ENCODE data around the gene TECR. TPM values are rescaled to one million over a fixed set of nuclear protein-coding genes. Genes with fewer than 3 reads are reported as not detected.

Gene TECR
- polyA plus RNA-seq, 1 experiment, result 59.6 TPM

GRCh38 chr19:14544047-14544446 is 14.7 kb downstream of the TECR start:
- H3K27me3 ChIP-seq (ENCODE audit: control insufficient read depth, insufficient read depth, low read length), result no peaks in the 10 kb centered on the region
- TF ChIP-seq, protein P1, sequence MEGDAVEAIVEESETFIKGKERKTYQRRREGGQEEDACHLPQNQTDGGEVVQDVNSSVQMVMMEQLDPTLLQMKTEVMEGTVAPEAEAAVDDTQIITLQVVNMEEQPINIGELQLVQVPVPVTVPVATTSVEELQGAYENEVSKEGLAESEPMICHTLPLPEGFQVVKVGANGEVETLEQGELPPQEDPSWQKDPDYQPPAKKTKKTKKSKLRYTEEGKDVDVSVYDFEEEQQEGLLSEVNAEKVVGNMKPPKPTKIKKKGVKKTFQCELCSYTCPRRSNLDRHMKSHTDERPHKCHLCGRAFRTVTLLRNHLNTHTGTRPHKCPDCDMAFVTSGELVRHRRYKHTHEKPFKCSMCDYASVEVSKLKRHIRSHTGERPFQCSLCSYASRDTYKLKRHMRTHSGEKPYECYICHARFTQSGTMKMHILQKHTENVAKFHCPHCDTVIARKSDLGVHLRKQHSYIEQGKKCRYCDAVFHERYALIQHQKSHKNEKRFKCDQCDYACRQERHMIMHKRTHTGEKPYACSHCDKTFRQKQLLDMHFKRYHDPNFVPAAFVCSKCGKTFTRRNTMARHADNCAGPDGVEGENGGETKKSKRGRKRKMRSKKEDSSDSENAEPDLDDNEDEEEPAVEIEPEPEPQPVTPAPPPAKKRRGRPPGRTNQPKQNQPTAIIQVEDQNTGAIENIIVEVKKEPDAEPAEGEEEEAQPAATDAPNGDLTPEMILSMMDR (IDR thresholded peaks at IDR 0.05; ENCODE audit: low read depth, low read length), result no peak
- H3K4me3 ChIP-seq (ENCODE audit: low read depth, low read length), result no peak overlapping the region
- ChIA-PET CTCF (interaction anchor here (0.7 kb wide), 1 partner anchor 22 kb away, joined by 3 read pairs; no protein-coding TSS in a partner anchor), POLR2A (no interaction called here)
- H3K27ac ChIP-seq (ENCODE audit: low read depth, low read length), result no peak overlapping the region
- DNase-seq (ENCODE audit: low read depth, low spot score), result no peak
- no peaks in the 10 kb centered on the region; the same call in 1 of the 2 replicates for H3K9me3 ChIP-seq (ENCODE audit: control insufficient read depth, insufficient read depth, low read length)

GRCh38 chr19:14544977-14545715 is 15.8 kb downstream of the TECR start:
- Histone ChIP-seq H3K27me3 (ENCODE audit: control insufficient read depth, insufficient read depth, low read length) (no peaks in the 10 kb centered on the region), H3K27ac (ENCODE audit: low read depth, low read length) (no peak overlapping the region), H3K4me3 (ENCODE audit: low read depth, low read length) (no peak overlapping the region), H3K9me3 (ENCODE audit: control insufficient read depth, insufficient read depth, low read length) (no peaks in the 10 kb centered on the region; the same call in 1 of the 2 replicates)
- DNase-seq (ENCODE audit: low read depth, low spot score), result no peak
- TF ChIP-seq, protein P1 (IDR thresholded peaks at IDR 0.05; ENCODE audit: low read depth, low read length), result no peak
- CTCF ChIA-PET, result interaction anchor here (1.3 kb wide), 1 partner anchor 12 kb away, joined by 4 read pairs; no protein-coding TSS in a partner anchor
- POLR2A ChIA-PET, result interaction anchor here (0.9 kb wide), 1 partner anchor 12 kb away, joined by 4 read pairs; no protein-coding TSS in a partner anchor

DNA sequence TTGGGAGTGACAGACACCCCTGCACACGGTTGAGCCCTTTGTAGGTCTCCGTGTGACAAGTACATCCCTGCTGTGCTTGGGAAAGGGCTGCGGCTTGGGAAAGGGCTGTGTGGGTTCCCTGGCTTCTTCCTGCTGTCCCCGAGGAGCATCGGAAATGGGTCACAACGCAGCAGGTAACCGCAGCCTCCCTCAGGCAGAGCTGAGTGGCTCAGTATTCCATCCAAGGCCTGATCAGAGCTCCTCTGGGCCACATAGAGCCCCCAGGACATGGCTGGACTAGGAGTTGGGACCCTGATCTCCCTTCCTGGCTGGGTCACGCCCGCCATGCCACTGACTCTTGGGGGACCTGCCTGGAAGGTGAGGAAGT is 16.3 kb downstream of the TECR start:
- H3K27ac ChIP-seq (ENCODE audit: low read depth, low read length), result no peak overlapping the region
- CTCF ChIA-PET, result interaction anchor here (1.3 kb wide), 1 partner anchor 12 kb away, joined by 4 read pairs; no protein-coding TSS in a partner anchor
- no peaks in the 10 kb centered on the region; the same call in 1 of the 2 replicates for H3K9me3 ChIP-seq (ENCODE audit: control insufficient read depth, insufficient read depth, low read length)
- DNase-seq (ENCODE audit: low read depth, low spot score), result no peak
- TF ChIP-seq, protein P1 (IDR thresholded peaks at IDR 0.05; ENCODE audit: low read depth, low read length), result no peak
- H3K4me3 ChIP-seq (ENCODE audit: low read depth, low read length), result no peak overlapping the region
- H3K27me3 ChIP-seq (ENCODE audit: control insufficient read depth, insufficient read depth, low read length), result no peaks in the 10 kb centered on the region
- POLR2A ChIA-PET, result interaction anchor here (0.9 kb wide), 1 partner anchor 11 kb away, joined by 4 read pairs; no protein-coding TSS in a partner anchor

DNA sequence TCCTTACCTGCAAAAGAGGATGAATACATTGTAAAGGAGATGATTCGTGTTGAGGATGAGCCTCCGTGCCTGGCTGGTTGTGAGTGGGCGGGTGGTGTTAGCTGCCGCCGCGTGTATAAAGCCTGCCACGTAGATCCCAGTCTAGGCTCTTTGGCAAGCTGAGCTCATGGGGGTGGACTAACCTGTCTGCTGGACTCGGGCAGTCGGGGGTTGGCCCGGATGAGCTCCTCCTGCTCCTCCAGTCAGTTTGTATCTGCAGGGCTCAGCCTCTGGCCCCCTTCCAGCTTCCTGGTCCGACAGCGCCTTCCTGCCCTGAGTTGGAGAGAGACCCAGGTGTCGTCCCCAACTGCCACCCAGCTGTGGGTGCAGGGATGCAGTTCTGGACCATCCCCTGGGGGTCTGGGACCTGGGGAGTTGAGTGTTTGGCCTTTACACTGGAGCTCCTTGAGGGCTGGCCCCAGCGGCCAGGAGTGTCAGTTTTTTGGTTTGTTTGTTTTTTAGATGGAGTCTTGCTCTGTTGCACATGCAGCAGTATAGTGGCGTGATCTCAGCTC is 20.9 kb downstream of the TECR start:
- ChIA-PET POLR2A (interaction anchor here (0.6 kb wide), 1 partner anchor 30 kb away, joined by 3 read pairs; no protein-coding TSS in a partner anchor), CTCF (interaction anchor here (0.6 to 1.6 kb wide), 2 partner anchors 22 to 481 kb away, joined by 3 read pairs; no protein-coding TSS in a partner anchor)
- no peak for DNase-seq (ENCODE audit: low read depth, low spot score)
- Histone ChIP-seq H3K9me3 (ENCODE audit: control insufficient read depth, insufficient read depth, low read length) (no peaks in the 10 kb centered on the region; the same call in 1 of the 2 replicates), H3K4me3 (ENCODE audit: low read depth, low read length) (no peak overlapping the region), H3K27me3 (ENCODE audit: control insufficient read depth, insufficient read depth, low read length) (no peaks in the 10 kb centered on the region), H3K27ac (ENCODE audit: low read depth, low read length) (no peak overlapping the region)
- TF ChIP-seq, protein P1 (IDR thresholded peaks at IDR 0.05; ENCODE audit: low read depth, low read length), result no peak

Data from AG04450 (cell line).